Esophagus muscularis mucosa (tissue), 4 donors: ENCODE measurements around the gene MRGPRX1. TPM values are rescaled to one million over a fixed set of nuclear protein-coding genes. Genes with fewer than 3 reads are reported as not detected.

ENCODE experiments used
- DNase-seq: peaks from one replicate; pipeline ENCODE4 v3.0.0-alpha.2; 2017; ENCODE audit errors: extremely low spot score
- H3K27ac ChIP-seq, 4 donors: fragments of 200-600 bp; sonication (generic); replicated peaks in 1 of 4; 1 replicate in 3 of 4; 2 replicates in 1 of 4; pipeline ENCODE4 v1.5.1; 2016 to 2019; ENCODE audit warnings: mild to moderate bottlenecking in 1 of 4
- H3K27me3 ChIP-seq, 4 donors: fragments of 200-600 bp; sonication (generic); one replicate each; pipeline versions ENCODE4 v1.5.1 to v1.6.0; 2016 to 2019
- H3K36me3 ChIP-seq, 4 donors: fragments of 200-600 bp; sonication (generic); one replicate each; pipeline ENCODE4 v1.5.1; 2016 to 2019
- H3K4me1 ChIP-seq, 4 donors: fragments of 200-600 bp; sonication (generic); one replicate each; pipeline ENCODE4 v1.5.1; 2016 to 2019
- H3K4me3 ChIP-seq, 4 donors: fragments of 200-600 bp; sonication (generic); 1 replicate in 2 of 4; 2 replicates in 2 of 4; pipeline ENCODE4 v1.5.1; 2016 to 2019; ENCODE audit warnings: mild to moderate bottlenecking in 4 of 4, moderate library complexity in 1 of 4
- H3K9me3 ChIP-seq, 4 donors: fragments of 200-600 bp; sonication (generic); 1 replicate in 3 of 4; 2 replicates in 1 of 4; pipeline ENCODE4 v1.5.1; 2016 to 2019
- EP300 ChIP-seq: sonication (generic); formaldehyde crosslinking; IDR thresholded peaks from one replicate; pipeline ENCODE4 v1.6.1; 2017; ENCODE audit warnings: antibody characterized with exemption
- POLR2A ChIP-seq: fragments of 450-650 bp; IDR thresholded peaks from one replicate; pipeline ENCODE4 v1.6.1; 2017; ENCODE audit warnings: antibody characterized with exemption, moderate library complexity, mild to moderate bottlenecking, low read depth
- POLR2AphosphoS5 ChIP-seq, 2 donors: sonication (generic); formaldehyde crosslinking; IDR thresholded peaks; one replicate each; pipeline ENCODE4 v1.6.1; 2017; ENCODE audit warnings: antibody characterized with exemption in 2 of 2
- WGBS: methylation state at CpG from one replicate; pipeline ENCODE4 v1.1.5; 2018; 5-methylcytosine and 5-hydroxymethylcytosine counted together
- intact Hi-C: fragments of 100-400 bp; cut with DNase I; formaldehyde crosslinking; loops from one replicate; pipeline ENCODE4 v1.15.1; 2023
- total RNA-seq, 4 donors: library from RNA; depleted of rRNA; stranded (reverse); fragments of >200 nt; gene quantifications; one replicate each; pipeline versions ENCODE4 v1.1.0 to v1.2.1, GENCODE V29; 2016
- TF ChIP-seq, protein P1 (sequence below), 3 experiments: fragments of 200-600 bp in 2 of 3; fragments of 450-650 bp in 1 of 3; sonication (generic) in 2 of 3; IDR thresholded peaks; one replicate each; pipeline ENCODE4 v1.5.1; 2017 to 2019; ENCODE audit warnings: antibody characterized with exemption in 3 of 3, mild to moderate bottlenecking in 2 of 3, moderate library complexity in 1 of 3

The MRGPRX1 gene
- total RNA-seq, 4 donors from 2014 or later: not detected

- TF ChIP-seq POLR2A (no peak), POLR2AphosphoS5 (IDR thresholded peaks at IDR 0.05) (no peak), EP300 (no peak)
- TF ChIP-seq, protein P1, sequence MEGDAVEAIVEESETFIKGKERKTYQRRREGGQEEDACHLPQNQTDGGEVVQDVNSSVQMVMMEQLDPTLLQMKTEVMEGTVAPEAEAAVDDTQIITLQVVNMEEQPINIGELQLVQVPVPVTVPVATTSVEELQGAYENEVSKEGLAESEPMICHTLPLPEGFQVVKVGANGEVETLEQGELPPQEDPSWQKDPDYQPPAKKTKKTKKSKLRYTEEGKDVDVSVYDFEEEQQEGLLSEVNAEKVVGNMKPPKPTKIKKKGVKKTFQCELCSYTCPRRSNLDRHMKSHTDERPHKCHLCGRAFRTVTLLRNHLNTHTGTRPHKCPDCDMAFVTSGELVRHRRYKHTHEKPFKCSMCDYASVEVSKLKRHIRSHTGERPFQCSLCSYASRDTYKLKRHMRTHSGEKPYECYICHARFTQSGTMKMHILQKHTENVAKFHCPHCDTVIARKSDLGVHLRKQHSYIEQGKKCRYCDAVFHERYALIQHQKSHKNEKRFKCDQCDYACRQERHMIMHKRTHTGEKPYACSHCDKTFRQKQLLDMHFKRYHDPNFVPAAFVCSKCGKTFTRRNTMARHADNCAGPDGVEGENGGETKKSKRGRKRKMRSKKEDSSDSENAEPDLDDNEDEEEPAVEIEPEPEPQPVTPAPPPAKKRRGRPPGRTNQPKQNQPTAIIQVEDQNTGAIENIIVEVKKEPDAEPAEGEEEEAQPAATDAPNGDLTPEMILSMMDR (IDR thresholded peaks at IDR 0.05): no peak
- H3K9me3 ChIP-seq: no peaks in the 10 kb centered on the region
- no peak overlapping the region for H3K27ac ChIP-seq
- no peak for DNase-seq
- intact Hi-C loops: no loop called here
- no peak overlapping the region for H3K4me3 ChIP-seq
- no peaks in the 10 kb centered on the region for H3K27me3 ChIP-seq
- no peaks in the 10 kb centered on the region for H3K36me3 ChIP-seq
- no peaks in the 10 kb centered on the region for H3K4me1 ChIP-seq
- WGBS: 76% methylated on average over 16 of the region's 16 CpGs
These were observed 33.1 kb upstream of the MRGPRX1 start for GRCh38 chr11:18972336-18972735.

GRCh38 chr11:18969720-18970119, 30.5 kb upstream of the MRGPRX1 start:
- Histone ChIP-seq H3K4me1 (no peaks in the 10 kb centered on the region), H3K36me3 (no peaks in the 10 kb centered on the region)

DNA sequence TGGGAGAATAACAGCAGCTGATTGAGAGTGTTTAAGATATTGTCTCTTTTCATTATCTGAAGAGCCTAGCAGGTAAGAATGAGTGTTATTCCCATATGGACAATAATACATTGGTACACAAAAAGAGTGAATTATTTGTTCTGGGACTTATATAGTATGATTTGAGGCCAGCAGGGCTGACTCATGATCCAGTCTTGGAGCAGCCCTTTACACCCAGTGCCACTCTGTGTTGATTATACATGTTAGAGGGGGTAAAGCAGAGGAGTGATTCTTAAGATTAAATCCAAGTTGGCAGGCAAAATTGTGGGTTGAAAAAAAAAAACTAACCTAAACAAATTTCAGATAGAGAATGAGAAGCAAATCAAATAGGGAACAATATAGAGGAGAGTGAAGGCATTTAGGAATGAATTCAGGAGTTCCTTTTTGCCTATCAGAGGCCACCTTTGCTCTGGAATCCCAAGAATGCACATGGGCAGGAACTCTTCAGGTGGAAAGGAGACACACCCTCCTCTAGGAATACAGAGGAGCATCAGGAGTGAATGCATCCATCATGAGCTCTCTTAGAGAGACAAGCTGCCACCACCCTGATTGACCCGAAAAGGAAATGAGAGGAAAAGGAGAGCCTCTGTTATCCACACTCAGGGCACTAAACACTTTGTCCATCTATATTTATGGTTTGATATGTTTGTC, 19.2 kb upstream of the MRGPRX1 start:
- WGBS: 62% methylated on average over 1 of the region's 1 CpG
- Histone ChIP-seq H3K36me3 (no peaks in the 10 kb centered on the region), H3K4me1 (no peaks in the 10 kb centered on the region), H3K4me3 (no peak overlapping the region), H3K9me3 (no peaks in the 10 kb centered on the region), H3K27ac (no peak overlapping the region), H3K27me3 (no peaks in the 10 kb centered on the region)
- TF ChIP-seq EP300 (no peak), POLR2A (no peak), POLR2AphosphoS5 (IDR thresholded peaks at IDR 0.05) (no peak)
- TF ChIP-seq, protein P1 (IDR thresholded peaks at IDR 0.05): no peak
- DNase-seq: no peak
- intact Hi-C loops: no loop called here

More at GRCh38 chr11:18969720-18970119, 30.5 kb upstream of the MRGPRX1 start:
- no peak for DNase-seq
- intact Hi-C loops: no loop called here
- Histone ChIP-seq H3K4me3 (no peak overlapping the region), H3K27me3 (no peaks in the 10 kb centered on the region), H3K27ac (no peak overlapping the region), H3K9me3 (no peaks in the 10 kb centered on the region)
- 45% methylated on average over 3 of the region's 3 CpGs for WGBS
- TF ChIP-seq, protein P1 (IDR thresholded peaks at IDR 0.05): no peak
- no peak for TF ChIP-seq POLR2AphosphoS5 (IDR thresholded peaks at IDR 0.05)
- TF ChIP-seq POLR2A: no peak
- no peak for TF ChIP-seq EP300

DNA sequence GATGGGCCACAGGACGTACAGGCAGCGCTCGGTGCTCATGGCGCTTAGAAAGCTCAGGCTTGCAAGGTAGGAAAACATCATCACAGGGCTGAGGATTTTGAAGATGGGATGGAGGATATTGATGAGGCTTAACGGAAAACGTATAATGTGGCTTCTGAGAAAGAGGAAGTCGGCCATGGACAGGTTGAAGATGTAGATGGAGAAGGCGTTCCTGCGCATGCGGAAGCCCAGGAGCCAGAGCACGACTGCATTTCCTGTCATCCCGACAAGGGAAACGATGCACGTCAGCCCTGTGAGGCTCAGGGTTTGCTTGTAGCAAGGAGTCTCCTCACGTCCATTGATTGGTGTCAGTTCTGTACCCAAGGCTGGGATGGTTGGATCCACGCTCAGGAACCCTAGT, 17.4 kb upstream of the MRGPRX1 start:
- WGBS: 90% methylated on average over 16 of the region's 16 CpGs
- no peak overlapping the region for H3K4me3 ChIP-seq
- no peak overlapping the region for H3K27ac ChIP-seq
- intact Hi-C loops: no loop called here
- H3K9me3 ChIP-seq: no peaks in the 10 kb centered on the region
- DNase-seq: no peak
- no peaks in the 10 kb centered on the region for H3K36me3 ChIP-seq
- no peaks in the 10 kb centered on the region for H3K27me3 ChIP-seq
- TF ChIP-seq POLR2A (no peak), EP300 (no peak), POLR2AphosphoS5 (IDR thresholded peaks at IDR 0.05) (no peak)
- TF ChIP-seq, protein P1 (IDR thresholded peaks at IDR 0.05): no peak
- H3K4me1 ChIP-seq: no peaks in the 10 kb centered on the region
